Nephron progenitor cell (in vitro differentiated cells): ENCODE results near the gene CEP120.
"Not testable (repeated sequence)": the region's sequence is repeated elsewhere in the genome, so short reads cannot be mapped to it uniquely, and the experiment has no call there.

Experiments used
- DNase-seq: peaks from one replicate; pipeline ENCODE4 v3.0.0; 2021
- H3K27ac Mint-ChIP-seq: 2 replicates; pipeline ENCODE4 v1.8.0; 2021; ENCODE audit warnings: mild to moderate bottlenecking, moderate library complexity, mixed read lengths
- H3K27me3 Mint-ChIP-seq: 2 replicates; pipeline ENCODE4 v1.8.0; 2021; ENCODE audit warnings: mild to moderate bottlenecking, low read depth, mixed read lengths; ENCODE audit not compliant: poor library complexity
- H3K36me3 Mint-ChIP-seq: 2 replicates; pipeline ENCODE4 v1.8.0; 2021; ENCODE audit warnings: low read depth, mixed read lengths
- H3K4me1 Mint-ChIP-seq: 2 replicates; pipeline ENCODE4 v1.8.0; 2021; ENCODE audit warnings: mixed read lengths
- H3K4me3 Mint-ChIP-seq: 2 replicates; pipeline ENCODE4 v1.8.0; 2021; ENCODE audit warnings: mild to moderate bottlenecking, moderate library complexity, mixed read lengths
- H3K9me3 Mint-ChIP-seq: 2 replicates; pipeline ENCODE4 v1.8.0; 2021; ENCODE audit warnings: mild to moderate bottlenecking, moderate library complexity, mixed read lengths
- CTCF ChIP-seq: fragments of 200-600 bp; sonication (generic); IDR thresholded peaks from 2 replicates; pipeline ENCODE4 v1.5.0; 2021; ENCODE audit warnings: antibody characterized with exemption

CEP120 gene

GRCh38 chr5:123423278-123424149 lies at the start of gene CEP120:
TSS of gene CEP120 (minus strand) at chr5:123423403. CDS start at chr5:123422998, 405 bp downstream.
- Mint-ChIP-seq H3K9me3 (no peaks in the 10 kb centered on the region), H3K36me3 (peaks cover 18% of the 10 kb centered on the region), H3K4me3 (no peak within 1 kb of the TSS), H3K27ac (no peak within 1 kb of the TSS), H3K4me1 (peaks cover 8% of the 10 kb centered on the region), H3K27me3 (no peaks in the 10 kb centered on the region)
- TF ChIP-seq CTCF, result peak; percentile 69
- DNase-seq, result peak; percentile 95

DNA sequence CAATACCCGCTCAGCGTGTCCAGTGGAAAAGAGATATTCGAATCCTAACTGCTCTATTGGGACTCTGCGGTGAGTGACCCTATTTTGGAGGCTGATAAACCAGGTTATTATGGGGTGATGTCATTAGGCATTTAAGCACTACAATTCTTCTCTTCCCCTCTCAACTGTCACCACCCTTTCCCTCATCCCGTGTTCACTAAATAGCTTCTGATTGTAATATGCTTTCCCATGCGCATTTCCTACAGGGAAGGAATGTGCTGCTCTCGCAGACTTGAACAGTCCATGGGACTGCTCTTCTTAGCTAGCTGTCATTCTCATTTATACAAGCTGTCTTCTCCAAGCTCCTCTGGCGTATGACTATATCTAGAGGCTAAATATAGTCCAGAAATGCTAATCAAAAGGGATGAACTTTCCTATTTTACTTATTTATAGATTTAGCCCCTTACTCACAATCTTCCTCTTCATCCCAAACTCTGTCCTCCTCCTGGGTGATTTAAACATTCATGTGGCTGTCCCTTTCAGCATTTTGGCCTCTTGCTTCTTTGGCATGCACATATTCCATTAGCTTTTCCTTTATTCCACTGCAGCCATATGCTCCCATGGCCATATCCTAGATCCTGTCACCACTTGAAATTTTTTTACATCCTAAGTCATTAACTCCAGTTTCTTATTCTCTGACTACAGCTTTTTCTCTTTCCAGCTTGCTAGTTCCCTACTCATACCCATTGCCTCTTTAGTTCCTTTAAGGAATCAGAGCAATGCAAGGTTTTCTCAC lies 49.1 kb upstream of the CEP120 start:
- TF ChIP-seq CTCF, result no peak
- Mint-ChIP-seq H3K27ac (no peak overlapping the region), H3K4me3 (no peak overlapping the region)

GRCh38 chr5:123471385-123471784 lies 48.2 kb upstream of the CEP120 start:
- DNase-seq, result no peak
- peaks cover 4% of the 10 kb centered on the region for H3K27me3 Mint-ChIP-seq
- H3K9me3 Mint-ChIP-seq, result peaks cover 5% of the 10 kb centered on the region
- no peaks in the 10 kb centered on the region for H3K4me1 Mint-ChIP-seq
- H3K36me3 Mint-ChIP-seq, result no peaks in the 10 kb centered on the region
- no peak overlapping the region for H3K27ac Mint-ChIP-seq
- H3K4me3 Mint-ChIP-seq, result no peak overlapping the region
- TF ChIP-seq CTCF, result no peak

More for the DNA sequence above, 49.1 kb upstream of the CEP120 start:
- DNase-seq, result no peak
- peaks cover 4% of the 10 kb centered on the region for H3K27me3 Mint-ChIP-seq
- no peaks in the 10 kb centered on the region for H3K4me1 Mint-ChIP-seq
- H3K36me3 Mint-ChIP-seq, result no peaks in the 10 kb centered on the region
- H3K9me3 Mint-ChIP-seq, result peaks cover 1% of the 10 kb centered on the region

GRCh38 chr5:123466839-123467238 lies 43.6 kb upstream of the CEP120 start:
- not testable (repeated sequence) for H3K4me1 Mint-ChIP-seq, H3K27ac Mint-ChIP-seq, H3K9me3 Mint-ChIP-seq, DNase-seq, H3K4me3 Mint-ChIP-seq, H3K27me3 Mint-ChIP-seq, H3K36me3 Mint-ChIP-seq

DNA sequence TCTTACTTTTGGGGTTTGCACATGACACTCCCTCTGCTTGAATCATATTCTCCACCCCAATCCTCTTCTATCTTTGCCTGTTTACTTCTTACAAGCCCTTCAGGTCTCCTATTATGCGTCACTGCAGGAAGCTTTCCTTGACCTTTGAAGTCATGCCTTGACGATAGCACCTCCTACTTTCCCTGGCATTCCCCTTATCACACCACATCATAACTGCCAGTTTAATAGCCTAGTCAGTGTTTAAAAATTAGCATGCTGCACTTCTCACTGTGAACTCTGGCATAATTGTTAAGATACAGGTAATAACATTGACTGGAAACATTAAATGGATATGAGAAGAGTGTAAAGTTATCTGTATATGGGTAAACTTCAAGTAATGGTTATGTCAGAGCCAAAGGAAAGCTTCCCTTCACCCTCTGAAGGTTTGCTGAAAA lies 37.1 kb upstream of the CEP120 start:
- H3K27me3 Mint-ChIP-seq, result no peaks in the 10 kb centered on the region
- no peak for DNase-seq
- no peaks in the 10 kb centered on the region for H3K36me3 Mint-ChIP-seq
- H3K27ac Mint-ChIP-seq, result no peak overlapping the region
- no peak overlapping the region for H3K4me3 Mint-ChIP-seq
- TF ChIP-seq CTCF, result no peak
- H3K9me3 Mint-ChIP-seq, result peaks cover 4% of the 10 kb centered on the region
- H3K4me1 Mint-ChIP-seq, result peaks cover 14% of the 10 kb centered on the region

- H3K36me3 Mint-ChIP-seq, H3K4me3 Mint-ChIP-seq, H3K27me3 Mint-ChIP-seq, H3K9me3 Mint-ChIP-seq, DNase-seq, H3K27ac Mint-ChIP-seq: not testable (repeated sequence)
- peaks cover 14% of the 10 kb centered on the region for H3K4me1 Mint-ChIP-seq
Observed at GRCh38 chr5:123458994-123459393, 35.8 kb upstream of the CEP120 start.
